ENCODE results near the gene A4GNT.
"Not testable (repeated sequence)": the region's sequence is repeated elsewhere in the genome, so short reads cannot be mapped to it uniquely, and the experiment has no call there.

Gene A4GNT

DNA sequence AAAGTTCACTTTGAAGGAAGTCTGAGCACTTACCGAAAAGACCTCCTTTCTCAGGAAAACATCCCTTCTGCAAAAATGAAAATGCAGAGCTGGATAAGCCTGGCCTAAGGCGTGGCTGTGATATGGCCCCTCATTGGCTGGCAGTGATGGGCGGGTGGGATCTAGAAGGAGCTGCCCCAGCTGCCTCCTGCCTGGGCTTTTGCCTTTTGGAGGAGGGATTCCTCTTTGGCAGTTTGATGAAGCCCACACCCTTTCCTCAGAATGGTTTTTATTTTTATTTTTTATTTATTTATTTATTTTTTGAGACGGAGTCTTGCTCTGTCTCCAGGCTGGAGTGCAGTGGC, 12.8 kb downstream of the A4GNT start:
- in situ Hi-C loops (cut with MboI; ENCODE audit: low sequenced_read_pairs): no loop called here

DNA sequence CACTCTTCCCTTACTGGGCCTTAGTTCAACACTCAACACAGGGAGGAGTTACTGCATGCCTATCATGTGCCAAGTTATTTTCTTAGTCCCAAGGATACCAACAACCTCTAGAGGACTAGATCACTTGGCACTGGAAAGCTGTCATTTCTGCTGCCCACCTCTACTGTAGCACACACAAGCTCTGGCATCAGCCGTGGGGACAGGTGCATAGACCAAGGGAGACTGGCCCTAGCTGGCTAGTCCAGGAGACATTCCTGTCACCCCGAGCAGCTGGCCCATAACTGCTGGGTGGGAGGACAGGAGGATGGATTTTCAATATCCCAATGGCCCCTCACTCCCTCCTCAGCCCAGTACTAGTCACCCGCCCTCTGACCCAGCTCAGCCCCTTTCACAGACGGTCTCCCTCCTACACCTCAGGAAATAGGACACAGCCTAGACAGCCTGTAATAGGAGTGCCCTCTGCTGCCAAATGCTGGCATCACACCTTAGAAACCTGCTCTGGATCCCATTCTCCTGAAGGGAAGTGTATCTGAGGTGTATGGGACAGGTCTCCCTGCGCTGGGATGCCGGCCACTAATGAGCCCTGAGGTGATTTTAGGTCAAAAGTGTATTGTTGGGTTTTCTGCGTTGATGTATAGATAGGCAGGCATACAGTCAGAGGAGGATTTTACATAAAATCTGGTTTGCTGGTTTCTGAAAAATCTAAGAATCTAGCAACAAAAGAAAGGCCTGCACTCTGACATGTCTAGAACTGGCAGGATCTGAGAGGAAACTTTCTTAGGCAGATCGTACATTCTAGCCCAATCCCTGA, 13.4 kb downstream of the A4GNT start:
- in situ Hi-C loops (cut with MboI; ENCODE audit: low sequenced_read_pairs): no loop called here

DNA sequence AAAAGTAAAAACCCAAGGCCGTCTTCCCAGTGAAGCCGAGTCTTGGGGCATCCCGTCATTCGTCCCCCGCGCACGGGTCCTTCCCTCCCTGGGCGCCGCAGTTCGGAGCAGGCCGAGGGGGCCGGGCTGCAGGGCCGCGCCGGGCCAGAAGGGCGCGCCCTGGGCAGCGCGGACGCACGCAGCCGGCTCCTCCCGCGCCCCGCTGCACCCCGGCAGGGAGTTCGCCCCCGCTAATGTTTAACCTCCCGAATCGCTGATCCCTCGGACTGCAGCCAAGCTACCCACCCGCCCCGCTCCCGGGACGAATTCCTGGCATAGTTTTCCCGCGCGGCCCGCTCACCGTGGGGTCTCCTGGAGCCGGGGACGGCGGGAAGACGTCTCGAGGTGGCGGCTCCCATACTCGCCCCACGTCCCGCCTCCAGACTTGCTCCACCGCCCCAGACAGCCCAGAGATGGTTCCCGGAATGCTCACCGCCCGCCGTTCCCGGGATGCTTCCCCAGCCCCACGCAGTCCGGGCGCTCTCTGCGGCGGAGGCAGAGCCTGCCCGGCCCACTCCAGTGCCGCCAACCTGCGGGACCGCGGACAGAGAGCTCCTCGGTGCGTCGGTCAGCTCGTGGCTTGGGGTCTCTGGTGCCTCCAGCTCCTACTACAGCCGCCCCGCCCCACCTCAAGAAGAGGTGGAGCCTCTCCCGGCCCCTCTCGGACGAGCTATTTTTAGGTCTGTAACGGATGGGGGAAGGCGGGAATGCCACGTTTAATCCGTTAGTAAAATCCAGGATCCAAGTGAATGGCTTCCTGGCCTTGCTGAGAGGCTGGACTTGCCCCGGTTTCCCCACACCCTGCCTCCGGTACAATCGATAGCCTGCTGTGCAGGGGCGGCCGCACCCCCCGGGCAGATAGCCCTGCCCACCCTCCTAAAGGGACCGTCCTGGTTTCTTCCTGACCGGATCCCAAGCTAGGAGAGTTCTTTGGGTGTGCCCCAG, 16.9 kb downstream of the A4GNT start, which contains the start of gene DZIP1L:
DZIP1L (minus strand) TSS at position 621 of the 984 bp plus-strand sequence. CDS start 11,637 bp downstream, outside the sequence.
- in situ Hi-C loops (cut with MboI; ENCODE audit: low sequenced_read_pairs): no loop called here

DNA sequence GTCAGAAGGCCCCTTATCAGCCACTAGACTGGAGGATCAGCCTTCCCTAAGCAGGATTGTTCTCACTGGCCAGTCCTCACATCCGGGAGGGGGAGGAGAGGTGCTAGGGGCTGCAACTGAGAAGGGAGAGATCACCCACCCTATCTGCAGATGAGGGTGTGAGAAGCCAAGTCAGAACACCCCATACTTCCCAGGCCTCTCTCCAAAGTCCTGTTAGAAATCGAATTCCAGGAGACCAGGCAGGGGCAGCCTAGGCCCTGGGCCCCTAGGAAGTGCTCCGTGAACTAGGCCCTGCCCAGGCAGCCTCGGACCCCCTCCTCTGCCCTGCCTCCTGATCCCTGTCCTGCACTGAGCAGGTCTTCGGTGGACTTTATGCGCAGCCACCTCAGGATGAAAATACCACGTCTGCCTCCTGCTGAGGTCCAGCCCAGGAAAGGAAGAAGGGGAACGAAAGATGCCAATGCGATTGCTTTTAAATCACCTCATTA, 17.7 kb downstream of the A4GNT start:
- in situ Hi-C loops (cut with MboI; ENCODE audit: low sequenced_read_pairs): no loop called here

DNA sequence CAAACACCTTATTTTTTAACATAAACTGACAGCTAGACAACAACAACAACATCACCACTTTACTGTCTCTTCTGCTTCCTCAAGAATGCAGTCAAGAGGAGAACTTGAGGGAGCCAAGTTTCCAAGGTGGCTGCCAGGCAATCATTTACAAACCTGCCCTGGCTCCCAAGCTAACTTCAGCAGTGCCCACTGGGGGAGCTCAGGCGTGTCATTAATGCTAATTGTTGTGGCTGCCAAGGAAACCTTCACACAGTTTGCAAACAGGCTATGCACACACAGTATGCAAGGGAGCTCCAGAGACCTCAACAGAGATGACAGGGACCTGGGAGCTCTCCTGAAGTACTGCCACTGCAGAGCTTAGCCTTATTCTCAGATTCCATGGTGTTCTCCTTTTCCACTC, 18.9 kb downstream of the A4GNT start:
- in situ Hi-C loops (cut with MboI; ENCODE audit: low sequenced_read_pairs): no loop called here

DNA sequence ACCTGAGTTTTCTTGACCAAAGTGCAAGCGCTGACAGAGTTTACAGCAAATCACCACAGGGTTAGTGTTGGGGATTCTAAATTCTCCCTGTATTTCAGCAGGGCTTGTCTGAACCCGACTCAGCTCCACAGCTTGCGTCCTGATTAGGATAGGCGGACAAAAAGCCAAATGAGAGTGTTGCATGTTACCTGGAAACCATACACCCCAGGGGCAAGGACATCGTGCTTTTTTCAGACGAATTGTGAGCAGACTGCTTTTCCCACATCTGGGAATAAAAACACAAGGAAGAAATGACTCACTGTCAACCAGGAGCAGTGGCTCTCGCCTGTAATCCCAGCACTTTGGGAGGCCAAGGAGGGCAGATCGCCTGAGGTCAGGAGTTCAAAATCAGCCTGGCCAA, 19.8 kb downstream of the A4GNT start:
- in situ Hi-C loops (cut with MboI; ENCODE audit: low sequenced_read_pairs): no loop called here

DNA sequence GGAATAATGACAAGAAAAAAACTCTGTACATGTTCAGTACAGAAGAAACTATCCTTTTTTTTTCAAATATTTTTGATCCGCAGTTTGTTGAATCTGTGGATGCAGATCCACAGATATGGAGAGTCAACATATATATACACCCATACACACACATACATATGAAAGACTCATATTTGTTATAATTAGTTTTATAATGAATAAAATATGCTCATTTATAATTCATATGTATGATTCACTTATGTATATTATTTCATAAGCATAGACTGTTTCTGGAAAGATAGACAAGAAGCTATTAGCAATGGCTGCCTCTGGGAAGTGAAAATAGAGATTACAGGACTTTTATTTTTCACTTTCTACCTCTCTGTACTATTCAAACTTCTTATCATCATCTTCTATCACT, 26.6 kb downstream of the A4GNT start:
- in situ Hi-C loops (cut with MboI; ENCODE audit: low sequenced_read_pairs): no loop called here

DNA sequence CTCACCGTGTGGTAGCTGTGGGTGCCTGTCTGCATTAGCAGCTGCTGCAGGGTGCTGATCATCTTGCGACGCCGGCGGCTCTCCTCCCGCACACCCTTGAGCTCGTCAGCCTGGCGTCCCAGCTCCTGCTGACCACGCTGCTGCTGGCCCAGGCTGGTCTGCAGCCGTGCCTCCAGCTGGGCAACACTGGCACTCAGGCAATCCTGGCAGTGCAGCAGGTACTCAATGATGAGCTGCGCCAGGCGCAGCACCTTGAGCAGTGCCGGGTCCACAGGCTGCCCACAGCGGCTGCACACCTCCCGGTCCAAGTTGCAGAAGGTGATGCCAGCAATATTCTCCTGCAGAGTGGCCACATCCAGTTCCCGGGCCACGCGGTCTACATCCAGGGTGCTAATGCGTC, 28.7 kb downstream of the A4GNT start:
- in situ Hi-C loops (cut with MboI; ENCODE audit: low sequenced_read_pairs): no loop called here

DNA sequence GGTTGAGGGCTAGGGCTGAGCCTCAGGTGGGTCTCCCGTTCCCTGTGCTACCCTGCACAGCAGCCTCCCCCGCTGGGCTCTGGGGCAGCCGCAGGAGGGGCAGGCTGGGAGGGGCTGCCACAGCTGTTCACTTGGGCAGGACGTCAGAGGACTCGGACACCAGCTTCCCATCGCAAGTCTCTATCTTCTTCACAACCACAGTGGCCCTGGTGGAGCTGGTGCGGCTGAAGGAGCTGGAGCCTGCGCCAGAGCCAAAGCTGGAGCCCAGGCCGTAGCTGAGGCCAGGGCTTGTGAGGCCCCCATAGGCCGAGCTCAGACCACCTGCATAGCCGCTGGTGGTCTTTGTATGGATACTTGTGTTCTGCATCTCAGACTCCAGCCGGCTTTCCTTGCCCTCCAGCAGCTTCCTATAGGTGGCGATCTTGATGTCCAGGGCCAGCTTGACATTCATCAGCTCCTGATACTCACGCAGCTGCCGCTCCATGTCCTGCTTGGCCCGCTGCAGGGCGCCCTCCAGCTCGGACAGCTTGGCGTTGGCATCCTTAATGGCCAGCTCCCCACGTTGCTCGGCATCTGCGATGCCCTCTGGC, 30.7 kb downstream of the A4GNT start:
- in situ Hi-C loops (cut with MboI; ENCODE audit: low sequenced_read_pairs): not testable (repeated sequence)

DNA sequence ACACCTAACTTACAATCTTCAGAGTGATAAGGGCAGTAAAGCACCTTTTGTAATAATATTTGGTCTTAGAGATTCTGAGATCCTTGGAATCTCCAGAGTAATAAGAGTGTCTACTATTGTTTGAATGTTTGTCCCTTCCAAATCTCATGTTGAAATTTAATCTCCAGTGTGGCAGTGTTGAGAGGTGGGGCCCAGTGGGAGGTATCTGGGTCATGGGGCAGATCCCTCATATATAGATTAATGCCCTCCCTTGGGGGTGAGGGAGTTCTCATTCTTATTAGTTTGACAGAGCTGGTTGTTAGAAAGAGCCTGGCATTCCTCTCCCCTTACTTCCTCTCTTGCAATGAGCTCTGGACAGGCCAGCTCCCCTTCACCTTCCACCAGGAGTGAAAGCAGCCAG, 32.8 kb downstream of the A4GNT start:
- in situ Hi-C loops (cut with MboI; ENCODE audit: low sequenced_read_pairs): no loop called here

DNA sequence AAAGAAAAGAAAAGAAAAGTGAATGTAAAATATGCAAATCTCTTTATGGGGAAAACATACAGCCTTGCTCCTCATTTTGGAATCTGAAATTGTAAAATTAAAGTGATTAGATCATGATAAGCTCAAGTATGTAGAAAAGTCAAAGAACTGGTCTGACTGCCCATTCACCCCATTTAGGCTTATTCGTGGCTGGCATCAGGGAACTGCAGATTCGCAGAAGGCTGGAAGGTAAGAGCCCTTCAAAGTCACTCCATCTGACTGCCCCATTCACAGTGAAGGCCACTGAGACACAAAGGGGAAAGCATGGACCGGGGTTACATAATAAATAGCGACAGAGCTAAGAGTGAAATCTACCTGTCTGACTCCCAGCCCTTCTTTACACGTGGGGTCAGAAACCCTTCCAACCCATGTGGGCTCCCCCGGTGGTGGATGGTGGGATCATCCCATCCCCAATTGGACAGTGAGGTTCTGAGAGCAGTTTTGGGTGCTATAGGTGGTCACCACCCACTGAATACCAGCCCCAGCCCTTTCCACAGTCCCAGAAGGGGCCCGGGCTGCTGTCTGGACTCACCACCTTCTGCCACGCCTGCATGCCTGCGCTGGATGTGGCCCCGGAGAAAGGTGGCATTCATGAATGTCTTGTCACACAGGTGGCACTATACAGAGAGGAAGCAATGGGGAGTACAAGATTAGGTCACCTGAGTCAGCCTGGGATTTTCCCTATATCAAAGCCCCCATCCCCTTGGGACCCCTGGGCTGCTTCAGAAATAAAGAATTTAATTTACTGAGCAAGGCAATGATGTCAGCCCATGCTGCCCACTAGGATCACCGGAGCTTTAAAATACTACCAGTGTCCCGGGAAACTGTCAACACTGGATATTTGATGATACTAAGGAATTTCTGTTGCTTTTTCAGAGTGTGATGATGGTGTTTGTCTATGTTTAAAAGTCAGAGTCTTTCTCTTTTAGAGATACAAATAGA, 34.7 kb downstream of the A4GNT start:
- in situ Hi-C loops (cut with MboI; ENCODE audit: low sequenced_read_pairs): no loop called here

DNA sequence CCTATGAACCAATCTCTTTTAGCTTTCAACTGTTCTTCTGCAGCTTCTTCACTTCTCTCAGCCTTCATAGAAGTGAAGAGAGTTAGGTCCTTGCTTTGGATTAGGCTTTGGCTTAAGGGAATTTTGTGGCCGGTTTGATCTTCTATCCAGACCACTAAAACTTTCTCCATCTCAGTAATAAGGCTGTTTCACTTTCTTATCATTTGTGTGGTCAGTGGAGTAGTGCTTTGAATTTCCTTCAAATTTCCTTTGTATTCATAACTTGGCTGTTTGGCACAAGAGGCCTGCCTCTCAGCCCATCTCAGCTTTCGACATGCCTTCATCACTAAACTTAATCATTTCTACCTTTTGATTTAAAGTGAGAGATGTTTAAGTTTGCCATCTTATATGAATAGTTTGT, 38.5 kb downstream of the A4GNT start:
- in situ Hi-C loops (cut with MboI; ENCODE audit: low sequenced_read_pairs): no loop called here

DNA sequence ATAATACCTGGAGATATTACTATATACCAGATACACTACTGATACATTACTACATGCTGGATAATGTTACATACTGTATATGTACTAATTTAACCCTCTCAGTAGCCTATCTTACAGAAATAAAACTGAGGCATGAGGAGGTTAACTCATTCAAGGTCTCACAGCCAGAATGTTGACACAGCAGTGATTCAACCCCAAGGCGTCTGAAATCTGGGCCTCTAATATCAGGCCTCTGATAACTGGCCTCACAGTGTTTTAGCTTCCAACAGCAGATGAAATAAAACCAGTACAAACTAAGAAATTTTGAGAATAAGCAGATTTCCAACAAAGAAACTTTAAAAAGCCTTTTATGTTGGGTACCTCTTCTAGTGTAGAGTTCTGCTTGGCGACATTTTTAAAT, 40.2 kb downstream of the A4GNT start:
- in situ Hi-C loops (cut with MboI; ENCODE audit: low sequenced_read_pairs): no loop called here

DNA sequence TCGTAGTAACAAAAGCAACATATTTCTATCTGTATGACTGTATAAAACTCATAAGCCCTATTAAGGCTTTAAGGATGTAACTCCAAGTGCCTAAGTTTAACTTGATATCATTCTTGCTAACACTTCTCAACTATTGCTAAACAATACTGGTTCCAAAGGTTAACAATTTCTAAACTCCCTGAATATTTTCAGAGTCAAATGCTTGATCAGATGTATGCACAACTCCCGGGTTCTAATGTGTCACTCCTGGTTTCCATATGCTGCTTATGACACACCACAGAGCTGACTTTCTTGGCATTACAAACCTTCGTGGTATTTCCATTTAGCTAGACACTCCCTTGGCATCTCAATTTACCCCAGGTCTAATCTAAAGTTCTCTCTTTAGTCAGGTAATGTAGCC, 43.1 kb downstream of the A4GNT start:
- in situ Hi-C loops (cut with MboI; ENCODE audit: low sequenced_read_pairs): no loop called here

DNA sequence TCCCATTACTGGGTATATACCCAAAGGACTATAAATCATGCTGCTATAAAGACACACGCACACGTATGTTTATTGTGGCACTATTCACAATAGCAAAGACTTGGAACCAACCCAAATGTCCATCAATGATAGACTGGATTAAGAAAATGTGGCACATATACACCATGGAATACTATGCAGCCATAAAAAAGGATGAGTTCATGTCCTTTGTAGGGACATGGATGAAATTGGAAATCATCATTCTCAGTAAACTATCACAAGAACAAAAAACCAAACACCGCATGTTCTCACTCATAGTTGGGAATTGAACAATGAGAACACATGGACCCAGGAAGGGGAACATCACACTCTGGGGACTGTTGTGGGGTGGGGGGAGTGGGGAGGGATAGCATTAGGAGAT, 46.4 kb downstream of the A4GNT start:
- in situ Hi-C loops (cut with MboI; ENCODE audit: low sequenced_read_pairs): not testable (repeated sequence)

DNA sequence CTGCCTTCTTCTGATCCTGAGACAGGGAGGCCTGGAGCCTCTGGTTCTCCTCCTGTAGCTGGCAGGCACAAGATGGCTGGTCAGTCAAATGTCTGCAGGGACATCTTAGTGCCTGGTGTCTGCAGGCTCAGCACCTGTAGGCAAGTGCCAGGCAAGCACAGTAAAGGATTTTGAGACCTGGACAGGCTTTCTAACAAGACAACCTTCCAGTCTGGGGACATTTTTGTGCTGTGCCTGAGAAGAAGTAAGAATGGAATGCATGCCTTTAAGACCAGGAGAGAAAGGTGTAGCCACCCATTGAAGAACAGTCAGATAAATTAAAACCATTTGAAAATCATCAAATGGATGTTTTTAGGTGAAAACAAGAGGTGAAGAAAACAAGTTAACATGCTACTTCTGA, 48.0 kb downstream of the A4GNT start:
- in situ Hi-C loops (cut with MboI; ENCODE audit: low sequenced_read_pairs): no loop called here

DNA sequence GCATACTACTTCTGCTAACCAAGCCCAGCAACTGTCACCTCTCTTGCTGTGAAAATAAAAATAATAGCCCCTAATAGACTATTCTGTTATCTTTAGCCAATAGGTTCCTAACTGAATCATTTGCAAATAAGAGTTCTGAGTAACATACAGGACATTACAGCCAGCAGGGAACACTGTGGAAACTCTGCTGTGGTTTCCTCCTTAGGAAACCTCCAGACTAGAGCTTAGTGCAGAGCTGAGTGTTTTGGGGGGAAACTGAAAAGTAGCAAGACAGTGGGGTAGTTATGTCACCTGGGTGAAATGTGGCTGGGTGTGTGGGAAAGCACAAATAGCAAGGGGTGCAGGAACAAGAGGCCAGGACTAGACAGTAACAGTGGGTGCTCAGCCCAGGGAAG, 49.2 kb downstream of the A4GNT start:
- in situ Hi-C loops (cut with MboI; ENCODE audit: low sequenced_read_pairs): no loop called here

DNA sequence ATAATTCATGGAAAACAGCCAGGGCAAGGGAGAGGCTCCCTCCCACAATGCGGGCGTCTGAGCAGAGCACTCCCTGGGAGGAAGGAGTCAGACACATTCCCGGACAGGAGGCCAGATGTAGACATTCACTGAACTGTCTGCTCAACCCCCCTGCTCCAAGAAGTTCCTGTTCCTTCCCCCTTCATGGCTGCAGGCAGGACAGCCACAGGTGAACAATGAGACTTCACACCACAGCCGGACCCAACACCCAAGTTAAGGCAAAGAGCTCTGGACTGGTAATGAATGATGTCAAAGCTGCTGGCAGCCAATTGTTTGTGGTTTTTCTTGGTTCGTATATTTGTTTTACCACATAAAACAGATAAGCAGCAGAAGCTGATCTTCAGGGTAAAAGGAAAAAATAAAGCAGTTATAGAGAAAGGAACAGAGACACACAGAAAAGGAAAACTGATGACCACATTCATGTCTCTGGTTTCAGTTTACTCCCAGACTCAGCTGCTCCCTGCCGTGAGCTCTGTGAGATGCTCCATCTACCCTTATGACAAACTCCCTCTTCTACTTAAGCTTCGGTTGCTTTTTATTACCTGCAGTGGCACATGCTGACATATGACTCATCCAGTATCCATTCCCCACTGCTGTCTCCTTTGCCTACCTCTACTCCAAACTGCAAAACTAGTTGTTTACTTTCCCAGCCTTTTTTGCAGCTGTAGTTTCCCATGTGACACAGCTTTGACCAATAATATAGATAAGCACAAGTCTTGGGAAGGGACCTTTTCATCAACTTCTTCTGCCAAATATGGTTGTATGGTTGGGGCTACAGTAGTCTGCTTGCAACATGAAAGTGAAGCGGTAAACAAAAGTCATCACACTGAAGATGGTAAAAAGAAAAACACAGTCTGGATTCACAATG, 49.9 kb downstream of the A4GNT start:
- in situ Hi-C loops (cut with MboI; ENCODE audit: low sequenced_read_pairs): no loop called here

DNA sequence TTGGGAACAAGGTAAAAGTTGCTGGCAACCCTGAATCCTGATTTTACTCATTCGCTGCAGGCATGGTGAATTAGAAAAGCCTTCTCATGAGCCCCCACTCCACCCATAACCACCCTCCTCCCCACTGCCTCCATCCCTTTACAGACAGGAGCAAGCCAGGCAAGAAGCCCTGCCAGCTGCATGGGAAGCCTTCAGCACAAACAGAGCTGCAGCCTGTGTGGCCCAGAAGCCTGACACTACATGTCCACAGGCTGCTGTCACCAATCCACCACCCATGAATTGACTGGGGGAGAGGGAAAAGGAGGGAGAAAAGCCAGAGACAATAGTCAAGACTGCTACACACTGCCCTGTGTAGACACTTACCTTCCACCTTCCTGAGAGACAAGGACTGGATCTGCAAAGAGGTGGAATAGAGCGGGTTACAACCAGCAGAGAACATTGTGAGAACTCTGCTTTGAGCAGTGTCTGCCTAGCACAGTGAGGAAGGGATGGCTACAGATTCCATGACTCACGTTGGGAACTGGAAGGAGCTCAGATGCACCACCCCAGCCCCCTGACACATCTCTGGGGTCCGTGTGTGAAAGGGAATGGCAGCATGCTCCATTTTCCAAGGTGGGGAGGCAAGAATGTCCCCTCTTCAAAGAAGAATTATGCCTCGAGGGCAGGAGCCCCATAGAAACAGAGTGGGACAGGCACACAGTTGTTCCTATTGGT, 50.7 kb downstream of the A4GNT start:
- in situ Hi-C loops (cut with MboI; ENCODE audit: low sequenced_read_pairs): no loop called here
